Thyroid gland (tissue), 4 donors: ENCODE data around the gene VSTM4.

Experiments
- POLR2A ChIP-seq, 2 donors: fragments of 450-650 bp; IDR thresholded peaks; one replicate each; pipeline ENCODE4 v1.6.1; 2017; ENCODE audit warnings: antibody characterized with exemption in 2 of 2, mild to moderate bottlenecking in 2 of 2, moderate library complexity in 1 of 2
- TF ChIP-seq, protein P1 (sequence below), 6 experiments: fragments of 200-600 bp in 3 of 6; fragments of 450-650 bp in 3 of 6; sonication (generic) in 3 of 6; IDR thresholded peaks; one replicate each; pipeline ENCODE4 v1.5.1; 2016 to 2019; ENCODE audit warnings: antibody characterized with exemption in 6 of 6, mild to moderate bottlenecking in 2 of 6, inconsistent platforms in 1 of 6, moderate library complexity in 1 of 6

DNA sequence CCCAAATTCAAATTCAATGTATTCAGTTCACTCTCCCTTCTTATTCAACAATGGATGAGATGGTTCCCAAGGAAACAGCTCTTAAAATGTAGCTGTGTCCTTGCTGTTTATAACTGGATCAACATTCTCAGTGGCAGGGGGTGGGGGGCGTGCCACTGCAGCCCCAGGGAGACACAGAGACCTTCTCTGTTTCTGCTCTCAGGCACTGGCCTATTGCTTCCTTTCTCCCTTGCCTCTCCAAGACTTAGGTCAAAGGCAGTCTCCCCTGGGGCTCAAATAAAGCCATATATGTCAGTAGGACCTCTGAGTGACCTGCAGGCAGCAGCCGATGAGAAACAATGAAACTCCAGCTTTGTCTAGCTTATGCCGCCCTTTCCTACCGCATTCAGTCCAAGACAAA is 20.7 kb downstream of the VSTM4 start:
- no peak for TF ChIP-seq POLR2A (IDR thresholded peaks at IDR 0.05)
- TF ChIP-seq, protein P1, sequence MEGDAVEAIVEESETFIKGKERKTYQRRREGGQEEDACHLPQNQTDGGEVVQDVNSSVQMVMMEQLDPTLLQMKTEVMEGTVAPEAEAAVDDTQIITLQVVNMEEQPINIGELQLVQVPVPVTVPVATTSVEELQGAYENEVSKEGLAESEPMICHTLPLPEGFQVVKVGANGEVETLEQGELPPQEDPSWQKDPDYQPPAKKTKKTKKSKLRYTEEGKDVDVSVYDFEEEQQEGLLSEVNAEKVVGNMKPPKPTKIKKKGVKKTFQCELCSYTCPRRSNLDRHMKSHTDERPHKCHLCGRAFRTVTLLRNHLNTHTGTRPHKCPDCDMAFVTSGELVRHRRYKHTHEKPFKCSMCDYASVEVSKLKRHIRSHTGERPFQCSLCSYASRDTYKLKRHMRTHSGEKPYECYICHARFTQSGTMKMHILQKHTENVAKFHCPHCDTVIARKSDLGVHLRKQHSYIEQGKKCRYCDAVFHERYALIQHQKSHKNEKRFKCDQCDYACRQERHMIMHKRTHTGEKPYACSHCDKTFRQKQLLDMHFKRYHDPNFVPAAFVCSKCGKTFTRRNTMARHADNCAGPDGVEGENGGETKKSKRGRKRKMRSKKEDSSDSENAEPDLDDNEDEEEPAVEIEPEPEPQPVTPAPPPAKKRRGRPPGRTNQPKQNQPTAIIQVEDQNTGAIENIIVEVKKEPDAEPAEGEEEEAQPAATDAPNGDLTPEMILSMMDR (IDR thresholded peaks at IDR 0.05) = no peak
